OCI-LY1 (cell line): ENCODE measurements around the gene RARRES1.
A peak's percentile ranks its signal among the peaks of the same experiment; 100 is the strongest.

Source experiments
- H2AFZ ChIP-seq: fragments of 200-600 bp; sonication (generic), shearing (Covaris generic); 2 replicates; pipeline ENCODE4 v1.6.0; 2014; ENCODE audit warnings: antibody characterized with exemption, mild to moderate bottlenecking, low read length
- H3F3A ChIP-seq: fragments of 200-600 bp; sonication (generic), shearing (Covaris generic); 2 replicates; pipeline ENCODE4 v1.6.0; 2014; ENCODE audit warnings: mild to moderate bottlenecking, antibody characterized with exemption, low read length, moderate library complexity; ENCODE audit not compliant: insufficient read depth
- H3K27ac ChIP-seq: fragments of 200-600 bp; sonication (generic); 2 replicates; pipeline ENCODE4 v1.5.1; 2014; ENCODE audit warnings: low read length, mixed run types, mild to moderate bottlenecking, low read depth; ENCODE audit not compliant: poor library complexity, severe bottlenecking
- H3K27me3 ChIP-seq: fragments of 200-600 bp; sonication (generic); 2 replicates; pipeline ENCODE4 v1.6.0; 2014; ENCODE audit warnings: antibody characterized with exemption, mild to moderate bottlenecking, low read length, moderate library complexity; ENCODE audit not compliant: insufficient read depth
- H3K36me3 ChIP-seq: fragments of 200-600 bp; sonication (generic); 2 replicates; pipeline ENCODE4 v1.6.1; 2014; ENCODE audit warnings: mild to moderate bottlenecking, antibody characterized with exemption, low read length, moderate library complexity, mixed read lengths; ENCODE audit not compliant: insufficient read depth
- H3K4me1 ChIP-seq: fragments of 200-600 bp; sonication (generic); 2 replicates; pipeline ENCODE4 v1.5.1; 2014; ENCODE audit warnings: mild to moderate bottlenecking, low read length, moderate library complexity; ENCODE audit not compliant: insufficient read depth, severe bottlenecking
- H3K4me2 ChIP-seq: fragments of 200-600 bp; sonication (generic), shearing (Covaris generic); 2 replicates; pipeline ENCODE4 v1.6.1; 2014; ENCODE audit warnings: low read length
- H3K4me3 ChIP-seq: fragments of 200-600 bp; sonication (generic); 2 replicates; pipeline ENCODE4 v1.5.1; 2014; ENCODE audit warnings: low read length, low read depth, mild to moderate bottlenecking, mixed read lengths; ENCODE audit not compliant: poor library complexity, severe bottlenecking
- H3K79me2 ChIP-seq: fragments of 200-600 bp; shearing (Covaris generic); 2 replicates; pipeline ENCODE4 v1.6.1; 2016; ENCODE audit warnings: mixed run types, low read length, mixed read lengths; ENCODE audit not compliant: insufficient read depth
- H3K9ac ChIP-seq: fragments of 200-600 bp; sonication (generic), shearing (Covaris generic); 2 replicates; pipeline ENCODE4 v1.6.1; 2014; ENCODE audit warnings: mild to moderate bottlenecking, low read length, mixed read lengths
- H3K9me2 ChIP-seq: fragments of 200-600 bp; sonication (generic), shearing (Covaris generic); 2 replicates; pipeline ENCODE4 v1.6.1; 2014; ENCODE audit warnings: low read depth, mild to moderate bottlenecking, low read length, mixed read lengths
- H3K9me3 ChIP-seq: fragments of 200-600 bp; shearing (Covaris generic); 2 replicates; pipeline ENCODE4 v1.6.1; 2014; ENCODE audit warnings: low read length, mixed read lengths
- H4K20me1 ChIP-seq: fragments of 200-600 bp; sonication (generic), shearing (Covaris generic); 2 replicates; pipeline ENCODE4 v1.6.0; 2016; ENCODE audit warnings: mild to moderate bottlenecking, low read length; ENCODE audit not compliant: insufficient read depth
- EZH2 ChIP-seq: fragments of 200-600 bp; sonication (generic), shearing (Covaris generic); IDR thresholded peaks from 2 replicates; pipeline ENCODE4 v1.8.0; 2017; ENCODE audit warnings: borderline replicate concordance, mixed run types, mild to moderate bottlenecking, antibody characterized with exemption, low read length, moderate library complexity, mixed read lengths
- TF ChIP-seq, protein P1 (sequence below): fragments of 200-600 bp; sonication (generic), shearing (Covaris generic); IDR thresholded peaks from 2 replicates; pipeline ENCODE4 v1.5.1; 2017; ENCODE audit warnings: mild to moderate bottlenecking, antibody characterized with exemption, low read length, moderate library complexity, mixed read lengths

Gene RARRES1

GRCh38 chr3:158659454-158660237 lies 72.6 kb downstream of the RARRES1 start:
- H3F3A ChIP-seq, result no peaks in the 10 kb centered on the region
- H3K4me1 ChIP-seq, result no peaks in the 10 kb centered on the region
- no peak overlapping the region for H3K27ac ChIP-seq
- H3K9me2 ChIP-seq, result no peaks in the 10 kb centered on the region
- no peak overlapping the region for H2AFZ ChIP-seq
- peaks cover 94% of the 10 kb centered on the region for H3K36me3 ChIP-seq
- H3K79me2 ChIP-seq, result no peaks in the 10 kb centered on the region
- H3K9ac ChIP-seq, result no peak overlapping the region
- no peak overlapping the region for H3K4me2 ChIP-seq
- no peak for TF ChIP-seq EZH2
- TF ChIP-seq, protein P1, sequence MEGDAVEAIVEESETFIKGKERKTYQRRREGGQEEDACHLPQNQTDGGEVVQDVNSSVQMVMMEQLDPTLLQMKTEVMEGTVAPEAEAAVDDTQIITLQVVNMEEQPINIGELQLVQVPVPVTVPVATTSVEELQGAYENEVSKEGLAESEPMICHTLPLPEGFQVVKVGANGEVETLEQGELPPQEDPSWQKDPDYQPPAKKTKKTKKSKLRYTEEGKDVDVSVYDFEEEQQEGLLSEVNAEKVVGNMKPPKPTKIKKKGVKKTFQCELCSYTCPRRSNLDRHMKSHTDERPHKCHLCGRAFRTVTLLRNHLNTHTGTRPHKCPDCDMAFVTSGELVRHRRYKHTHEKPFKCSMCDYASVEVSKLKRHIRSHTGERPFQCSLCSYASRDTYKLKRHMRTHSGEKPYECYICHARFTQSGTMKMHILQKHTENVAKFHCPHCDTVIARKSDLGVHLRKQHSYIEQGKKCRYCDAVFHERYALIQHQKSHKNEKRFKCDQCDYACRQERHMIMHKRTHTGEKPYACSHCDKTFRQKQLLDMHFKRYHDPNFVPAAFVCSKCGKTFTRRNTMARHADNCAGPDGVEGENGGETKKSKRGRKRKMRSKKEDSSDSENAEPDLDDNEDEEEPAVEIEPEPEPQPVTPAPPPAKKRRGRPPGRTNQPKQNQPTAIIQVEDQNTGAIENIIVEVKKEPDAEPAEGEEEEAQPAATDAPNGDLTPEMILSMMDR, result peak; percentile 92
- H3K27me3 ChIP-seq, result no peaks in the 10 kb centered on the region
- H3K9me3 ChIP-seq, result no peaks in the 10 kb centered on the region
- no peaks in the 10 kb centered on the region for H4K20me1 ChIP-seq
- H3K4me3 ChIP-seq, result no peak overlapping the region

DNA sequence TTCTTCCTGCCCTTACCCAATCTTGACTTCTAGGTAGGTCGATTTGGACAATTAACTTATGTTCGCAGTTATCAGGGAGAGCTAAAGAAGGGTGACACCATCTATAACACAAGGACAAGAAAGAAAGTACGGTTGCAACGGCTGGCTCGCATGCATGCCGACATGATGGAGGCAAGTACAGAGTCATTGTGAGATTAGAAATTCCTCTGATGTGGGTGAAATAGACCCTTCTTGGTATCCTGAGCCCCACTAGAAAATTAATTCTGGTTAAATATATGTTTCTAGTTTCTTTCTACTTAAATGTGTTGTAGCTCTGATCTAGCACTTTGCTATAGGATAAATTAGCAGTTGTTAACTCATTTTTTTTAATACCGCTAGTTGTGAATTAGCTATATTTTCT lies 73.4 kb downstream of the RARRES1 start:
- Histone ChIP-seq H3K9me3 (no peaks in the 10 kb centered on the region), H3K36me3 (peaks cover 92% of the 10 kb centered on the region), H3K27me3 (no peaks in the 10 kb centered on the region), H3K27ac (no peak overlapping the region), H3K9ac (no peak overlapping the region), H4K20me1 (no peaks in the 10 kb centered on the region), H3K4me1 (no peaks in the 10 kb centered on the region), H3K79me2 (no peaks in the 10 kb centered on the region), H2AFZ (no peak overlapping the region), H3K4me2 (no peak overlapping the region), H3K4me3 (no peak overlapping the region), H3F3A (no peaks in the 10 kb centered on the region), H3K9me2 (no peaks in the 10 kb centered on the region)
- TF ChIP-seq EZH2, result no peak
- TF ChIP-seq, protein P1, result no peak

- Histone ChIP-seq H2AFZ (no peak overlapping the region), H3K9ac (no peak overlapping the region), H3K27me3 (no peaks in the 10 kb centered on the region), H3K4me3 (no peak overlapping the region), H3K4me2 (no peak overlapping the region), H3K9me2 (no peaks in the 10 kb centered on the region), H3K36me3 (peaks cover 91% of the 10 kb centered on the region), H3K79me2 (no peaks in the 10 kb centered on the region), H4K20me1 (no peaks in the 10 kb centered on the region), H3K27ac (no peak overlapping the region), H3K4me1 (no peaks in the 10 kb centered on the region), H3K9me3 (no peaks in the 10 kb centered on the region), H3F3A (no peaks in the 10 kb centered on the region)
- TF ChIP-seq, protein P1, result no peak
- no peak for TF ChIP-seq EZH2
Observed at GRCh38 chr3:158652463-158652862, 79.8 kb downstream of the RARRES1 start.
